CD8-positive, alpha-beta memory T cell (primary cell): Measurements from ENCODE around the gene GALNT8. TPM values are rescaled to one million over a fixed set of nuclear protein-coding genes. Genes with fewer than 3 reads are reported as not detected.
A peak's percentile ranks its signal among the peaks of the same experiment; 100 is the strongest.

Source experiments
- CTCF ChIA-PET: fragments of 350-600 bp; sonication (Branson Sonifier 250); formaldehyde crosslinking; loops from one replicate; lab custom pipeline; 2021; ENCODE audit warnings: antibody characterized with exemption; lab: Charles Lee
- POLR2A ChIA-PET: fragments of 350-600 bp; sonication (Branson Sonifier 250); formaldehyde crosslinking; loops from one replicate; lab custom pipeline; 2021; ENCODE audit warnings: antibody characterized with exemption; lab: Charles Lee
- DNase-seq, 5 donors: peaks; one replicate each; pipeline versions ENCODE4 v3.0.0 to v3.0.0-alpha.2; 2020 to 2022; ENCODE audit warnings: mixed read lengths in 1 of 5
- H3K27ac ChIP-seq: one replicate; pipeline ENCODE4 v1.7.0; 2013; ENCODE audit warnings: low read depth, mild to moderate bottlenecking, low read length, moderate library complexity
- H3K27me3 ChIP-seq: 2 replicates; pipeline ENCODE4 v1.7.0; 2013; ENCODE audit warnings: low read length, mild to moderate bottlenecking; ENCODE audit not compliant: insufficient read depth, poor library complexity, severe bottlenecking
- H3K36me3 ChIP-seq: 2 replicates; pipeline ENCODE4 v1.7.0; 2013; ENCODE audit warnings: mild to moderate bottlenecking, low read length, moderate library complexity; ENCODE audit not compliant: insufficient read depth
- H3K4me1 ChIP-seq: 2 replicates; pipeline ENCODE4 v1.7.0; 2013; ENCODE audit warnings: mild to moderate bottlenecking, low read length, moderate library complexity; ENCODE audit not compliant: insufficient read depth
- H3K4me3 ChIP-seq: 2 replicates; pipeline ENCODE4 v1.7.0; 2013; ENCODE audit warnings: mild to moderate bottlenecking, low read length
- H3K9me3 ChIP-seq: 2 replicates; pipeline ENCODE4 v1.7.0; 2013; ENCODE audit warnings: mild to moderate bottlenecking, low read length
- H3K27ac Mint-ChIP-seq, 8 donors: one replicate each; pipeline ENCODE4 v1.8.0; 2020 to 2021; ENCODE audit warnings: mixed read lengths in 8 of 8, mild to moderate bottlenecking in 6 of 8, inconsistent platforms in 3 of 8, moderate library complexity in 3 of 8
- H3K27me3 Mint-ChIP-seq, 2 donors: one replicate each; pipeline ENCODE4 v1.8.0; 2020 to 2021; ENCODE audit warnings: mixed read lengths in 2 of 2, mild to moderate bottlenecking in 1 of 2, moderate library complexity in 1 of 2
- H3K36me3 Mint-ChIP-seq, 3 donors: one replicate each; pipeline ENCODE4 v1.8.0; 2020 to 2021; ENCODE audit warnings: mixed read lengths in 3 of 3, inconsistent platforms in 1 of 3, mild to moderate bottlenecking in 1 of 3
- H3K4me1 Mint-ChIP-seq, 3 donors: one replicate each; pipeline ENCODE4 v1.8.0; 2020 to 2021; ENCODE audit warnings: mixed read lengths in 3 of 3, inconsistent platforms in 1 of 3, mild to moderate bottlenecking in 1 of 3
- H3K4me3 Mint-ChIP-seq, 7 donors: one replicate each; pipeline ENCODE4 v1.8.0; 2020 to 2021; ENCODE audit warnings: mixed read lengths in 7 of 7, mild to moderate bottlenecking in 6 of 7, moderate library complexity in 4 of 7, inconsistent platforms in 2 of 7
- H3K9me3 Mint-ChIP-seq, 5 donors: one replicate each; pipeline ENCODE4 v1.8.0; 2020 to 2022; ENCODE audit warnings: mixed read lengths in 5 of 5, mild to moderate bottlenecking in 3 of 5, moderate library complexity in 2 of 5, inconsistent platforms in 1 of 5
- polyA plus RNA-seq: library from polyadenylated mRNA; unstranded; fragments of 300-500 nt; fragmentation: Illumina TruSeq; gene quantifications from one replicate; pipeline ENCODE4 v1.2.3, GENCODE V29; 2021
- total RNA-seq, 2 experiments: library from RNA; stranded (reverse); gene quantifications; one replicate each; pipeline ENCODE4 v1.2.3, GENCODE V29; 2021

Gene GALNT8
- total and polyA plus RNA-seq, 3 experiments from 2014 or later = 0.20 to 3.2 (median 0.22) TPM

DNA sequence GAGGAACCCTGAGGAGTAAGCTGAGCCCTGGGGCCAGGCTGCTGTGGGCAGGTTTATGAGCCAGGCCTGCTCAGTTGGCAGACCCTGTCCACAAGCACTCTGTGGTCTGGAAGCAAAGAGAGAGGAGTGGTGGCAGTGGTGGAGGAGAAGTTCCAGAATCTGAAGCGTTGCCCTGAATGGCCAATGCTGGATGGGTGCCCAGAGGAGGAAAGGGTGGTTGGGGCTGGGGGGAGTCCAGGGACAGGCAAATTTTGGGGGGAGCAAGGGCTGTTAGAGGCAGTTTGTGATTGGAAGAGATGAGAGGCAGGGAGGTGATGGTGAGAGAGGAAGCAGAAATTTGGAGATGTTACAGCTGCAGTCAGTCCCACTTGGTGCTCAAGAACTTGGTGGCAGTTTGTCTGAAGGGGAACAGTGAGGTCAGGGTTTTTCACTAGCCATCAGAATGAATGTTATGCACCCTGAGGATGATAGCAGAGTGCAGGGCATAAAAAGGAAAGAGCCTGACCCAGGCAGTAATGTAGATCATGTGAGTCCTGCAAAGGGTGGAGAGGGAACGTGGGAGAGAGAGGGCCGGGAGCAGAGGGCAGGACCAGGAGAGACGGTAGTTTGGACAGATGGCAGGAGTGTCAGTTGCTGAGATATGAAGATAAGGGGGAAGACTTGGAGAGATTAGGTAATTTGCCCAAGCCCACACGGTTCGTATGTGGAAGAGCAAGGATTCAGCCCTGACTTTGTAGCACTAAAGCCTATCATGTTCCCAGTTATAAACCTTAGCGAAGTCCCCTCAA, 51.2 kb downstream of the GALNT8 start:
- no peak overlapping the region for H3K4me3 Mint-ChIP-seq
- DNase-seq = no peak
- H3K4me1 Mint-ChIP-seq = no peaks in the 10 kb centered on the region
- no peaks in the 10 kb centered on the region for H3K9me3 Mint-ChIP-seq
- H3K9me3 ChIP-seq = no peaks in the 10 kb centered on the region
- H3K4me3 ChIP-seq = no peak overlapping the region
- peaks cover 5 to 12% of the 10 kb centered on the region in 2 donors for H3K27me3 Mint-ChIP-seq
- no peak overlapping the region for H3K27ac ChIP-seq
- H3K36me3 ChIP-seq = no peaks in the 10 kb centered on the region
- ChIA-PET POLR2A (no interaction called here), CTCF (no interaction called here)
- no peaks in the 10 kb centered on the region for H3K4me1 ChIP-seq
- H3K27ac Mint-ChIP-seq = peak overlapping the region in 1 of 8 donors; percentile 14
- peaks cover 0 to 3% (median 0%) of the 10 kb centered on the region in 3 donors for H3K36me3 Mint-ChIP-seq
- H3K27me3 ChIP-seq = no peaks in the 10 kb centered on the region

DNA sequence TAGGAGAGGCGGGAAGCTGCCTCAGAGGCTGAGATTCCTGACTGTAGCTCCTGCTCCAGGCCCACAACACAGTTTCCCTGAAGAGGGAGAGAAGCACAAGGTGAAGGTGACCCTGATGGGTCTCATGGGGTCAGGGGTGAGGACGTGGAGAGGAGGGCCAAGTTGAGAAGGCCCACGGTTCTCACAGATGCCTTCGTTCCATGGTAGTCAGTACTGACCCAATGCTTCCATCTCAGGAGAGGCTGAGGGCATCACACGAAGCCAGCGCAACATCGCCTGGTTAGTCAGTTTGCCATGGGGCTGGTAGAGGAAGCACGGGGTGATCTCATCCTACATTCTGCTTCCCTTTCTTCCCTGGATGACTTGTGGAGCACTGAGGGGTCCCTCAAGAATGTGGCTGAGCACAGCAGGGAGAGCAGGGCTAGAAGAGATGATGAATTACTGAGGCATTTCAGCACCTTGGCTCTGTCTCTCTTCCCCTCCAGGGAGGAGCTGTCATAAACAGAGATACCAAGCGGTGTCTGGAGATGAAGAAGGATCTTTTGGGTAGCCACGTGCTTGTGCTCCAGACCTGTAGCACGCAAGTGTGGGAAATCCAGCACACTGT, 51.9 kb downstream of the GALNT8 start:
- ChIA-PET CTCF (interaction anchor here (1.0 kb wide), 1 partner anchor 13 kb away, joined by 4 read pairs; no protein-coding TSS in a partner anchor), POLR2A (no interaction called here)
- Histone ChIP-seq H3K4me1 (no peaks in the 10 kb centered on the region), H3K4me3 (no peak overlapping the region), H3K27me3 (no peaks in the 10 kb centered on the region), H3K9me3 (no peaks in the 10 kb centered on the region), H3K27ac (no peak overlapping the region), H3K36me3 (no peaks in the 10 kb centered on the region)
- Mint-ChIP-seq H3K27ac (no peak overlapping the region), H3K36me3 (peaks cover 0 to 3% (median 0%) of the 10 kb centered on the region in 3 donors), H3K4me3 (no peak overlapping the region), H3K27me3 (peaks cover 5 to 12% of the 10 kb centered on the region in 2 donors), H3K9me3 (no peaks in the 10 kb centered on the region), H3K4me1 (no peaks in the 10 kb centered on the region)
- DNase-seq = no peak

DNA sequence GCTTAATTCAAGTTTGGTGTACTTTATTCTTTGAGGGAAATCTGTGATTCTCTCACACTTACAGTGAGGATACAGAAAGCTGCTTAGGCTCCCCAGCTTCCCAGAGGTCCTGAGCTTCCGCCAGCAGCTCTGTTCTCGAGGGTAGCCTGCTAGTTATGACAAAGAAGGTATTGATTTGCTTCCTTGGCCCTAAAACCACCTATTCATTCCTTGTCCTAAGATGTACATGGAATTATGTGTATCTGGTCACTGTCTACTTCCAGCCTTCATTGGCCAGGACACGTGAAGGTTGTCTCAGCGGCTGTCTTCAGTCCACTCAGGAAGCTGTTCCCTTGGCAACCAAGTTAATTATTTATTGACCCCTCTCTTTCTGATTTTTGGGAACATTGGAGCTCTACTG, 55.7 kb downstream of the GALNT8 start:
- H3K27me3 ChIP-seq = no peaks in the 10 kb centered on the region
- no peaks in the 10 kb centered on the region for H3K36me3 ChIP-seq
- no peaks in the 10 kb centered on the region for H3K9me3 ChIP-seq
- Mint-ChIP-seq H3K27me3 (peaks cover 3 to 17% of the 10 kb centered on the region in 2 donors), H3K4me1 (no peaks in the 10 kb centered on the region), H3K27ac (no peak overlapping the region), H3K4me3 (no peak overlapping the region), H3K36me3 (no peaks in the 10 kb centered on the region), H3K9me3 (no peaks in the 10 kb centered on the region)
- ChIA-PET POLR2A (no interaction called here), CTCF (no interaction called here)
- no peaks in the 10 kb centered on the region for H3K4me1 ChIP-seq
- no peak overlapping the region for H3K4me3 ChIP-seq
- no peak overlapping the region for H3K27ac ChIP-seq
- no peak for DNase-seq

DNA sequence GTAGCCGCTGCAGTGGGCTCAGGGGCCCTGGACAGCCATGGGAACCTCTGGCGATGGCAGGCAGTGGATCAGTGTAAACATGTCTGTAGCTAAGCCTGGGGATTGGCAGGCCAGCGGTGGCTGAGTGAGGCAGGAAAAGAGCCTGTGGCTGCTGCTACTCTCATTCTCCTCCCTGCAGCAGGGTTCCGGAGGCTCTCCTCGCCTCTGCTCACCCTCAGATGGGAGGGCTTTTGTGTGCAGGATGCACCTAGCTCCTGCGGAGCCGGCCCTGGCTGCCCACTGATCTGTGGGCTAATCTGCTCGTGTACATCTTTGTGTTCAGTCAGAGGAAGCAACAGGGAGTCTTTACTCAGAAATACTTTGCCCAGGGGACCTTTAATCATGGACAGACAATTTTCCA, 59.5 kb downstream of the GALNT8 start:
- H3K27ac ChIP-seq = no peak overlapping the region
- no peak overlapping the region for H3K4me3 Mint-ChIP-seq
- peak overlapping the region in 1 of 8 donors; percentile 22 for H3K27ac Mint-ChIP-seq
- H3K27me3 Mint-ChIP-seq = peaks cover 6 to 23% of the 10 kb centered on the region in 2 donors
- no peaks in the 10 kb centered on the region for H3K4me1 ChIP-seq
- peaks cover 0 to 8% (median 6%) of the 10 kb centered on the region in 5 donors for H3K9me3 Mint-ChIP-seq
- no peak overlapping the region for H3K4me3 ChIP-seq
- H3K36me3 ChIP-seq = no peaks in the 10 kb centered on the region
- ChIA-PET POLR2A (no interaction called here), CTCF (interaction anchor here (0.9 kb wide), 1 partner anchor 21 kb away, joined by 3 read pairs; no protein-coding TSS in a partner anchor)
- no peaks in the 10 kb centered on the region for H3K9me3 ChIP-seq
- no peaks in the 10 kb centered on the region for H3K4me1 Mint-ChIP-seq
- H3K27me3 ChIP-seq = no peaks in the 10 kb centered on the region
- DNase-seq = no peak
- peaks cover 0 to 12% (median 0%) of the 10 kb centered on the region in 3 donors for H3K36me3 Mint-ChIP-seq

DNA sequence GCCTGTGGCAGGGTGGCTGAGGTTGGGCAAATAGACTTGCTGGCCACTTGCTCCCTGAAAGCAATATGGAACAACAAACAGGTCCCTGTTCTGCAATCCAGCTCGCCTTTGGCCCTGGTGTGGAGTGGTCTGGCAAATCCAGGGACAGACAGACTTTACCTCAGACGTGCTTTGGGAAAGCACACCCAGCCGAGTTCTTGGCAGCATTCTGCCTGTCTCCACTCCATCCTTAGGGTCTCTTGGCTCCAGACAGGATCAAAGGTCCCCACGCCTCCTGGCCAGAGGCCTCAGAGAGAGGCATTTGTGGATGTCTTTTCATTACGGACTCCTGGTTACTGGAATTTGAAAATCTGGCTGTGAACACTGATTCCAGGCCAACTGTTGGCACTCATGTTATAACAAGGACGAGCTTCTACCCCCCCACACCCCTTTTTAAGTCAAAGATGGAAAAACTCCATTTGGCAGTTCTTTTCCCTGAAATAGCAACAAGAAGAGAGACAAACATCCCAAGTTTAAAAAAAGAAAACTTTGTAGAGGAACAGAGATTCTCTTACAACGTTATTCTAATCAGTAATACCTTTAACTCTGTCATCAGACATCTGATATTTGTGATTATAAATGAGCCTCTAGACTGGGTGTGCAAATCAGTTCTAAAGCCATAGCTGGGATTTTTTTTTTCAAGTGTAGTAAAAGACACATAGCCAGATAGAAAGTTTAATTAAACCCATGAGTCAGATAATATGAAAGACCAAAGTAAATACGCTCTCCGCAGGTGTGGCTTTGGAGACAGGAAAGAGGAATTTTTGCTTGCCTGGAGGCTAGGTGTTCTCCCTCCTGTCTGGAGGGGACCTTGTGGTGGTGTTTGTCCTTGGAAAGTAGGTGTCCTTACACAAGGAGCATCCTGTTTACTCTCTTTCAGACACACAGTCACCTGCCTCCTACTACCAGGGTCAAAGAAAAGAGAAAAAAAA, 60.7 kb downstream of the GALNT8 start:
- CTCF ChIA-PET = no interaction called here
- H3K4me3 Mint-ChIP-seq = no peak overlapping the region

DNA sequence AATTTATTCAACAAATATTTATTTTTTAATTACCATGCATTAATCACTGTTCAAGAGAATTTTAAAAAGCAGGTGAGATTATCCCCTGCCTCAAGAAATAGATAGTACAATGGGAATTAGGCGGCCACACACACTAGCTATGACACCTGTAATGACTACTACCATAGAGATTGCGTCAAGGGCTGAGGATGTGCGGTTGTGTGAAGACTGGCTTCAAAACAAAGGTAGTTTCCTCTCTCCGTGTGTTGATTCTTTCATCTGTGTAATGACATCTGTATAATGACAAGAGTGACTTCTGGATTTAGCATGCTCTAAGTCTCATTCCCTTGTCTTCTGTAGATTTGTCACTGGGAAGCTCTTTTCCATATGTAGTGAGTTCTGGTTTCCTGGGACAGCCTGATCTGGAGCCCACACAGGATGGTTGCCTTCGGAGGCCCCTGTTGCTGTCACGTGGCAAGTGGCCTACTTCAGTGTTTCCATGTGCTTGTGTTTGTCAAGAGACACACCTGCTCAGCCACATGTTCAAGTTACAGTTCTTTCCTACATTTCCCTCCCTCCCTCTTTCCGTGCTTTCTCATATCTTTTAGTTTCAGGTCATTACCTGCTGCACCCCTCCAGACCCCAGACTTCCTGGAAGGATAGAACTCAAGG, 64.3 kb downstream of the GALNT8 start:
- H3K27me3 ChIP-seq = no peaks in the 10 kb centered on the region
- no peak overlapping the region for H3K4me3 ChIP-seq
- ChIA-PET CTCF (interaction anchor here (1.3 kb wide), 1 partner anchor 12 kb away, joined by 3 read pairs; no protein-coding TSS in a partner anchor), POLR2A (no interaction called here)
- H3K36me3 ChIP-seq = no peaks in the 10 kb centered on the region
- no peaks in the 10 kb centered on the region for H3K4me1 ChIP-seq
- H3K9me3 ChIP-seq = no peaks in the 10 kb centered on the region
- Mint-ChIP-seq H3K9me3 (peaks cover 0 to 8% (median 6%) of the 10 kb centered on the region in 5 donors), H3K27me3 (peaks cover 6 to 33% of the 10 kb centered on the region in 2 donors), H3K27ac (no peak overlapping the region), H3K4me3 (no peak overlapping the region), H3K4me1 (no peaks in the 10 kb centered on the region), H3K36me3 (peaks cover 0 to 24% (median 0%) of the 10 kb centered on the region in 3 donors)
- H3K27ac ChIP-seq = no peak overlapping the region
- no peak for DNase-seq

More for the DNA sequence above, 60.7 kb downstream of the GALNT8 start:
- Histone ChIP-seq H3K4me1 (no peaks in the 10 kb centered on the region), H3K27ac (no peak overlapping the region), H3K27me3 (no peaks in the 10 kb centered on the region), H3K9me3 (no peaks in the 10 kb centered on the region), H3K36me3 (no peaks in the 10 kb centered on the region), H3K4me3 (no peak overlapping the region)
- DNase-seq = no peak
- H3K9me3 Mint-ChIP-seq = peaks cover 0 to 8% (median 6%) of the 10 kb centered on the region in 5 donors
- no peak overlapping the region for H3K27ac Mint-ChIP-seq
- POLR2A ChIA-PET = no interaction called here
- H3K36me3 Mint-ChIP-seq = peaks cover 0 to 17% (median 0%) of the 10 kb centered on the region in 3 donors
- H3K4me1 Mint-ChIP-seq = no peaks in the 10 kb centered on the region
- H3K27me3 Mint-ChIP-seq = peaks cover 4 to 25% of the 10 kb centered on the region in 2 donors

DNA sequence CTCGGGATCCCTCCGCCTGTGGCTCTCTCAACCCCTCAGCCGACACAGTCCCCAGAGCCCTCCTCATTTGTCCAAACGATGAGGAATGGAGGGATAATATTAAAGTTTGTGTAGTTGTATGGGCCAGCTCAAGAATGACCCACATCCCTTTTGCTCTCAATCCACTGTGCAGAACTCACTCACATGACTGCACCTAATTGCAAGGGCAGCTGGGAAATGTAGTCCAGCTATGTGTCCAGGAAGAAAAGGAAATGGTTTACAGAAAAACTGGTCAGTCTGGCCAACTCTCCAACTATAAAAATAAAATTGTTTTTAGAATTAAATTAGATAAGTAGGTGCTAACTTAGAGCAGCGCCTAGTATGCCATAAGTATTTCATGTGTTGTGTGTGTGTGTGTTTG, 66.6 kb downstream of the GALNT8 start:
- no peaks in the 10 kb centered on the region for H3K36me3 ChIP-seq
- H3K36me3 Mint-ChIP-seq = peaks cover 0 to 28% (median 0%) of the 10 kb centered on the region in 3 donors
- H3K9me3 ChIP-seq = no peaks in the 10 kb centered on the region
- H3K27ac Mint-ChIP-seq = peak overlapping the region in 1 of 8 donors; percentile 77
- no peaks in the 10 kb centered on the region for H3K4me1 ChIP-seq
- ChIA-PET CTCF (no interaction called here), POLR2A (no interaction called here)
- no peaks in the 10 kb centered on the region for H3K27me3 ChIP-seq
- no peak overlapping the region for H3K27ac ChIP-seq
- DNase-seq = no peak
- peaks cover 11 to 27% of the 10 kb centered on the region in 2 donors for H3K27me3 Mint-ChIP-seq
- peaks cover 4 to 9% (median 6%) of the 10 kb centered on the region in 5 donors for H3K9me3 Mint-ChIP-seq
- no peak overlapping the region for H3K4me3 Mint-ChIP-seq
- no peak overlapping the region for H3K4me3 ChIP-seq
- no peaks in the 10 kb centered on the region for H3K4me1 Mint-ChIP-seq
